Gastroesophageal sphincter (tissue), 3 donors: ENCODE data around the gene CEACAM5.

Experiments
- POLR2AphosphoS5 ChIP-seq: sonication (generic); formaldehyde crosslinking; IDR thresholded peaks from one replicate; pipeline ENCODE4 v1.6.1; 2017; ENCODE audit warnings: antibody characterized with exemption
- TF ChIP-seq, protein P1 (sequence below), 4 experiments: fragments of 200-600 bp in 2 of 4; fragments of 450-650 bp in 2 of 4; sonication (generic) in 1 of 4; IDR thresholded peaks; one replicate each; pipeline ENCODE4 v1.5.1; 2017 to 2019; ENCODE audit warnings: antibody characterized with exemption in 4 of 4, mild to moderate bottlenecking in 2 of 4, moderate library complexity in 2 of 4

DNA sequence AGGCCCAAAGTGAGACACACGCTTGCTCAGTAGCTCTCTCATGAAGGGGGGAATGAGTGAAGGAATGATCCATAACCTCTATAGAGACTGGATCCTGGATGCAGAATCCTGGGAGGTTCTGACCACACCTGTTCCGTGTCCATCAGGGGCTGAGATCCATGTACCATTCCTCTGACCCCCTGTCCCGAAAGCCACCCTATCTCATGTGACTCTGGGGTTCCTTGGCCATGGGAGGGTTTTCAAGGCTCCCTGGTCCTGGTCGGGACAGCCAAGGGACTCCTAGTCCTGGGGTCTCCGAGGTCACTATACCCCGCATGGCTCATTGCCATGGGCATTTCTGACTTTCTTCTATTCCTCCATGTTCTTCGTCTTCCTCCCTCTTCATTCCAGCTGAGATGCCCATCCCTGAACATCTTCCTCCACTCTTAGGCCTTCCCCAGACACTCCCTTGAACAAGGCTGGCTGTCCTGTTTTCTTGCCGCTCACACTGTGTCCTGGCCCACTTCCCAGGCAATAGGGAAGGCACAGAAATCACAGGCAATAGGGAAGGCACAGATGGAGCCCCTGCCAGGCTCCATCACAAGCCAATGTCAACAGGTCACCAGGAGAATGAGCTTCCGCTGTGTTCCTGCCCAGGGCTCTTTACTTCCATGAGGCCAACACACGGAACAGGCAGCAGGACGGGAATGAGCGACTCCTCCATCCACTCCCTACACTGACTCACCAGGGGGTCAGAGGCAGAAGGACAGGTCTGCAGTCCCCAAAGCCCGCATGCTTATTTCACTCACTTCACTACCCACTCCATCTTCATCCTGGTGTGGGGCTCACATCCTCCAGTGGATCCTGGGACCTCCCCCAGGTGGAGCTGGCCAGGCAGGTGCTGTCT, 3.2 kb downstream of the CEACAM5 start:
- TF ChIP-seq, protein P1, sequence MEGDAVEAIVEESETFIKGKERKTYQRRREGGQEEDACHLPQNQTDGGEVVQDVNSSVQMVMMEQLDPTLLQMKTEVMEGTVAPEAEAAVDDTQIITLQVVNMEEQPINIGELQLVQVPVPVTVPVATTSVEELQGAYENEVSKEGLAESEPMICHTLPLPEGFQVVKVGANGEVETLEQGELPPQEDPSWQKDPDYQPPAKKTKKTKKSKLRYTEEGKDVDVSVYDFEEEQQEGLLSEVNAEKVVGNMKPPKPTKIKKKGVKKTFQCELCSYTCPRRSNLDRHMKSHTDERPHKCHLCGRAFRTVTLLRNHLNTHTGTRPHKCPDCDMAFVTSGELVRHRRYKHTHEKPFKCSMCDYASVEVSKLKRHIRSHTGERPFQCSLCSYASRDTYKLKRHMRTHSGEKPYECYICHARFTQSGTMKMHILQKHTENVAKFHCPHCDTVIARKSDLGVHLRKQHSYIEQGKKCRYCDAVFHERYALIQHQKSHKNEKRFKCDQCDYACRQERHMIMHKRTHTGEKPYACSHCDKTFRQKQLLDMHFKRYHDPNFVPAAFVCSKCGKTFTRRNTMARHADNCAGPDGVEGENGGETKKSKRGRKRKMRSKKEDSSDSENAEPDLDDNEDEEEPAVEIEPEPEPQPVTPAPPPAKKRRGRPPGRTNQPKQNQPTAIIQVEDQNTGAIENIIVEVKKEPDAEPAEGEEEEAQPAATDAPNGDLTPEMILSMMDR (IDR thresholded peaks at IDR 0.05) = no peak
- no peak for TF ChIP-seq POLR2AphosphoS5
